SK-N-SH treated with all-trans-retinoic acid at 6 μM for 48 hours (cell line): ENCODE data around the gene MED8.

Experiments used
- ATAC-seq: fragments of 200-7000 bp; cut with Tn5 transposase; 3 replicates; pipeline ENCODE4 v1.9.1; 2020; ENCODE audit warnings: mild to moderate bottlenecking, moderate library complexity
- ARNTL ChIP-seq: fragments of 450-650 bp; formaldehyde crosslinking; IDR thresholded peaks from 2 replicates; pipeline ENCODE4 v1.5.0; 2020; ENCODE audit warnings: low read depth, mild to moderate bottlenecking, moderate library complexity, borderline replicate concordance
- CSDC2 ChIP-seq: fragments of 250-450 bp; sonication (Bioruptor Pico); IDR thresholded peaks from 2 replicates; pipeline ENCODE4 v1.5.0; 2020; ENCODE audit warnings: mild to moderate bottlenecking, moderate library complexity
- ESRRG ChIP-seq: fragments of 250-450 bp; sonication (Bioruptor Pico); IDR thresholded peaks from 2 replicates; pipeline ENCODE4 v1.6.1; 2021; ENCODE audit warnings: mild to moderate bottlenecking
- GLIS3 ChIP-seq: fragments of 250-450 bp; sonication (Bioruptor Pico); IDR thresholded peaks from 2 replicates; pipeline ENCODE4 v1.5.0; 2020; ENCODE audit warnings: mild to moderate bottlenecking, moderate library complexity
- OSR1 ChIP-seq: fragments of 250-450 bp; sonication (Bioruptor Pico); IDR thresholded peaks from 2 replicates; pipeline ENCODE4 v1.8.0; 2022; ENCODE audit warnings: moderate library complexity, mild to moderate bottlenecking, inconsistent platforms
- PPARA ChIP-seq: fragments of 250-450 bp; sonication (Bioruptor Pico); IDR thresholded peaks from 2 replicates; pipeline ENCODE4 v1.5.0; 2020; ENCODE audit warnings: mild to moderate bottlenecking, borderline replicate concordance
- RARB ChIP-seq: fragments of 250-450 bp; sonication (Bioruptor Pico); IDR thresholded peaks from 2 replicates; pipeline ENCODE4 v1.8.0; 2021; ENCODE audit warnings: mild to moderate bottlenecking, moderate library complexity
- SNAI2 ChIP-seq: fragments of 250-450 bp; sonication (Bioruptor Pico); IDR thresholded peaks from 2 replicates; pipeline ENCODE4 v1.5.0; 2020; ENCODE audit warnings: mild to moderate bottlenecking, moderate library complexity
- TCF4 ChIP-seq: fragments of 250-450 bp; sonication (Bioruptor Pico); IDR thresholded peaks from 2 replicates; pipeline ENCODE4 v1.8.0; 2021; ENCODE audit warnings: mild to moderate bottlenecking, moderate library complexity, borderline replicate concordance
- TOX ChIP-seq: fragments of 250-450 bp; sonication (Bioruptor Pico); IDR thresholded peaks from 2 replicates; pipeline ENCODE4 v1.8.0; 2021; ENCODE audit warnings: mild to moderate bottlenecking, moderate library complexity, borderline replicate concordance
- ZC3H10 ChIP-seq: fragments of 250-450 bp; sonication (Bioruptor Pico); IDR thresholded peaks from 2 replicates; pipeline ENCODE4 v1.5.1; 2021; ENCODE audit warnings: mild to moderate bottlenecking, moderate library complexity
- ZFP3 ChIP-seq: fragments of 250-450 bp; sonication (Bioruptor Pico); IDR thresholded peaks from 2 replicates; pipeline ENCODE4 v1.5.0; 2020; ENCODE audit warnings: mild to moderate bottlenecking, moderate library complexity
- ZFP30 ChIP-seq: fragments of 450-650 bp; formaldehyde crosslinking; IDR thresholded peaks from 2 replicates; pipeline ENCODE4 v1.5.0; 2022; ENCODE audit warnings: mild to moderate bottlenecking, moderate library complexity
- ZNF565 ChIP-seq: fragments of 450-650 bp; formaldehyde crosslinking; conservative IDR thresholded peaks from 2 replicates; pipeline ENCODE4 v1.5.0; 2020; ENCODE audit warnings: low read depth, mild to moderate bottlenecking, moderate library complexity
- ZNF70 ChIP-seq: fragments of 450-650 bp; formaldehyde crosslinking; IDR thresholded peaks from 2 replicates; pipeline ENCODE4 v1.5.0; 2020; ENCODE audit warnings: mild to moderate bottlenecking, moderate library complexity
- ZNF8 ChIP-seq: fragments of 450-650 bp; formaldehyde crosslinking; IDR thresholded peaks from 2 replicates; pipeline ENCODE4 v1.5.0; 2020; ENCODE audit warnings: mild to moderate bottlenecking, moderate library complexity
- TF ChIP-seq, protein P1 (sequence below): fragments of 250-450 bp; sonication (Bioruptor Pico); IDR thresholded peaks from 2 replicates; pipeline ENCODE4 v1.5.1; 2020; ENCODE audit warnings: low read depth, mild to moderate bottlenecking, moderate library complexity
- TF ChIP-seq, protein P2 (sequence below): fragments of 250-450 bp; sonication (Bioruptor Pico); IDR thresholded peaks from 2 replicates; pipeline ENCODE4 v1.5.0; 2020; ENCODE audit warnings: mild to moderate bottlenecking, moderate library complexity
- TF ChIP-seq, protein P3 (sequence below): fragments of 250-450 bp; sonication (Bioruptor Pico); IDR thresholded peaks from 2 replicates; pipeline ENCODE4 v1.8.0; 2020; ENCODE audit warnings: mild to moderate bottlenecking, moderate library complexity, borderline replicate concordance
- TF ChIP-seq, protein P4 (sequence below): fragments of 250-450 bp; sonication (Bioruptor Pico); IDR thresholded peaks from 2 replicates; pipeline ENCODE4 v1.5.1; 2021; ENCODE audit warnings: mild to moderate bottlenecking, moderate library complexity
- TF ChIP-seq, protein P5 (sequence below): fragments of 250-450 bp; sonication (Bioruptor Pico); IDR thresholded peaks from 2 replicates; pipeline ENCODE4 v1.8.0; 2021; ENCODE audit warnings: low read depth, mild to moderate bottlenecking, moderate library complexity, borderline replicate concordance

MED8 gene

DNA sequence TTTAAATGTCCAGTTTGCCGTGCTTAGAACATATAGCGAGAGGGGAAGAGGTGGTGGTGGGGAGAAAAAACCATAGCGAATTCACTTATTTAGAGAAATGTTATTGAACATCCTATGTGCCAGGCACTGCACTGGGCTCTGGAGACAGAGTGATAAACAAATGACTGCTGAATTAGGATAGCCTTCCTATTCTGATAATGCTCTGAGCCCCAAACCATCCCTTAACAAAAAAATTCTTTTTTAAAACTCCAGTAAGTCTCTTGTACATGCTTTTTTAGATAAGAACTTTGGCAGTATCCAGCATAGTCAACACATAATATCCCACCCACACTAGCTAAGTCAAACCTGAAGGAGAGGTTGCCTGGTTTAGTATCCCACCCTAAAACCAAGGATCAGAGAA is 8.6 kb upstream of the MED8 start:
- no peak for ATAC-seq
- TF ChIP-seq TOX (CRISPR knock-in tag), result no peak
- no peak for TF ChIP-seq GLIS3 (CRISPR knock-in tag)
- TF ChIP-seq, protein P1, sequence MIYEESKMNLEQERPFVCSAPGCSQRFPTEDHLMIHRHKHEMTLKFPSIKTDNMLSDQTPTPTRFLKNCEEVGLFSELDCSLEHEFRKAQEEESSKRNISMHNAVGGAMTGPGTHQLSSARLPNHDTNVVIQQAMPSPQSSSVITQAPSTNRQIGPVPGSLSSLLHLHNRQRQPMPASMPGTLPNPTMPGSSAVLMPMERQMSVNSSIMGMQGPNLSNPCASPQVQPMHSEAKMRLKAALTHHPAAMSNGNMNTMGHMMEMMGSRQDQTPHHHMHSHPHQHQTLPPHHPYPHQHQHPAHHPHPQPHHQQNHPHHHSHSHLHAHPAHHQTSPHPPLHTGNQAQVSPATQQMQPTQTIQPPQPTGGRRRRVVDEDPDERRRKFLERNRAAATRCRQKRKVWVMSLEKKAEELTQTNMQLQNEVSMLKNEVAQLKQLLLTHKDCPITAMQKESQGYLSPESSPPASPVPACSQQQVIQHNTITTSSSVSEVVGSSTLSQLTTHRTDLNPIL (CRISPR knock-in tag), result no peak
- no peak for TF ChIP-seq ARNTL
- TF ChIP-seq, protein P2, sequence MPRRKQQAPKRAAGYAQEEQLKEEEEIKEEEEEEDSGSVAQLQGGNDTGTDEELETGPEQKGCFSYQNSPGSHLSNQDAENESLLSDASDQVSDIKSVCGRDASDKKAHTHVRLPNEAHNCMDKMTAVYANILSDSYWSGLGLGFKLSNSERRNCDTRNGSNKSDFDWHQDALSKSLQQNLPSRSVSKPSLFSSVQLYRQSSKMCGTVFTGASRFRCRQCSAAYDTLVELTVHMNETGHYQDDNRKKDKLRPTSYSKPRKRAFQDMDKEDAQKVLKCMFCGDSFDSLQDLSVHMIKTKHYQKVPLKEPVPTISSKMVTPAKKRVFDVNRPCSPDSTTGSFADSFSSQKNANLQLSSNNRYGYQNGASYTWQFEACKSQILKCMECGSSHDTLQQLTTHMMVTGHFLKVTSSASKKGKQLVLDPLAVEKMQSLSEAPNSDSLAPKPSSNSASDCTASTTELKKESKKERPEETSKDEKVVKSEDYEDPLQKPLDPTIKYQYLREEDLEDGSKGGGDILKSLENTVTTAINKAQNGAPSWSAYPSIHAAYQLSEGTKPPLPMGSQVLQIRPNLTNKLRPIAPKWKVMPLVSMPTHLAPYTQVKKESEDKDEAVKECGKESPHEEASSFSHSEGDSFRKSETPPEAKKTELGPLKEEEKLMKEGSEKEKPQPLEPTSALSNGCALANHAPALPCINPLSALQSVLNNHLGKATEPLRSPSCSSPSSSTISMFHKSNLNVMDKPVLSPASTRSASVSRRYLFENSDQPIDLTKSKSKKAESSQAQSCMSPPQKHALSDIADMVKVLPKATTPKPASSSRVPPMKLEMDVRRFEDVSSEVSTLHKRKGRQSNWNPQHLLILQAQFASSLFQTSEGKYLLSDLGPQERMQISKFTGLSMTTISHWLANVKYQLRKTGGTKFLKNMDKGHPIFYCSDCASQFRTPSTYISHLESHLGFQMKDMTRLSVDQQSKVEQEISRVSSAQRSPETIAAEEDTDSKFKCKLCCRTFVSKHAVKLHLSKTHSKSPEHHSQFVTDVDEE (CRISPR knock-in tag), result no peak
- TF ChIP-seq ZC3H10 (CRISPR knock-in tag), result no peak
- no peak for TF ChIP-seq TCF4
- TF ChIP-seq ZNF70, result no peak
- TF ChIP-seq ZFP3, result no peak

DNA sequence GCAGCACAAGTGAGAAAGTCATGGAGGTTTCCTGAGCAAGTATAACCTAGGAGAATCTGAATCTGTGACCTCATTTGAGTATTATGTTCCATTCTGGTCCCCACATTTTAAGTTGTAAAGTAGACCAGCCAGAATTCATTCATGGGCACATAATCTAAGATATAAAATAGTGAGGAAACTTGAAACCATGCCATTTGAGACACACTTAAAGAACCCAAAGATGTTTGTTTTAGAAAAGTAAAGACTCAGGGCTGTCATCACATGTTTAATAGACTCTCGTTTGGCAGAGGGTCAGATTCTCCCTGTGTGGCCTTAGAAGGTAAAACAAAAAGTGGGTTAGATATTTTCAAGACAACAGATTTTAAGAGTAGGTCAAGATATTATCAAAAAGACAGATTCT is 6.5 kb upstream of the MED8 start:
- no peak for ATAC-seq
- no peak for TF ChIP-seq RARB (CRISPR knock-in tag)
- no peak for TF ChIP-seq ZFP3
- TF ChIP-seq, protein P3, sequence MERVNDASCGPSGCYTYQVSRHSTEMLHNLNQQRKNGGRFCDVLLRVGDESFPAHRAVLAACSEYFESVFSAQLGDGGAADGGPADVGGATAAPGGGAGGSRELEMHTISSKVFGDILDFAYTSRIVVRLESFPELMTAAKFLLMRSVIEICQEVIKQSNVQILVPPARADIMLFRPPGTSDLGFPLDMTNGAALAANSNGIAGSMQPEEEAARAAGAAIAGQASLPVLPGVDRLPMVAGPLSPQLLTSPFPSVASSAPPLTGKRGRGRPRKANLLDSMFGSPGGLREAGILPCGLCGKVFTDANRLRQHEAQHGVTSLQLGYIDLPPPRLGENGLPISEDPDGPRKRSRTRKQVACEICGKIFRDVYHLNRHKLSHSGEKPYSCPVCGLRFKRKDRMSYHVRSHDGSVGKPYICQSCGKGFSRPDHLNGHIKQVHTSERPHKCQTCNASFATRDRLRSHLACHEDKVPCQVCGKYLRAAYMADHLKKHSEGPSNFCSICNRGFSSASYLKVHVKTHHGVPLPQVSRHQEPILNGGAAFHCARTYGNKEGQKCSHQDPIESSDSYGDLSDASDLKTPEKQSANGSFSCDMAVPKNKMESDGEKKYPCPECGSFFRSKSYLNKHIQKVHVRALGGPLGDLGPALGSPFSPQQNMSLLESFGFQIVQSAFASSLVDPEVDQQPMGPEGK, result no peak

DNA sequence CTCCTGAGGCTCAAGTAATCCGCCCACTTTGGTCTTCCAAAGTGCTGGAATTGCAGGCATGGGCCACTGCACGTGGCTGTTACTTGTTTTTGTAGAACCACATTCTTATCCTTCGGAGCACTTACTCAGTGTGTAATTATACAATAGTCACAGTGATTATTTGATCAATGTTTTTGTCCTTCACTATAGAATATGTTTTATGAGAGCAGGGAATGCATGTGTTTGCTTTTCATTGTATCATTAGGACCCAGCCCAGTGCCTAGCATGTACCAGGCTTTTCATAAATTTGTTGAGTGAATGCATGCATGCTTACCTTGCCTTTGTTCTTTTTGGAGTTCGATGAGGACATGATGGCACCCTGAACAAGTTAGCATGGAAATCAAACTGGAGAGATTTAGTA is 5.9 kb upstream of the MED8 start:
- TF ChIP-seq ZFP3 (no peak), CSDC2 (no peak), GLIS3 (CRISPR knock-in tag) (no peak), SNAI2 (no peak), TOX (CRISPR knock-in tag) (no peak)
- ATAC-seq, result no peak

DNA sequence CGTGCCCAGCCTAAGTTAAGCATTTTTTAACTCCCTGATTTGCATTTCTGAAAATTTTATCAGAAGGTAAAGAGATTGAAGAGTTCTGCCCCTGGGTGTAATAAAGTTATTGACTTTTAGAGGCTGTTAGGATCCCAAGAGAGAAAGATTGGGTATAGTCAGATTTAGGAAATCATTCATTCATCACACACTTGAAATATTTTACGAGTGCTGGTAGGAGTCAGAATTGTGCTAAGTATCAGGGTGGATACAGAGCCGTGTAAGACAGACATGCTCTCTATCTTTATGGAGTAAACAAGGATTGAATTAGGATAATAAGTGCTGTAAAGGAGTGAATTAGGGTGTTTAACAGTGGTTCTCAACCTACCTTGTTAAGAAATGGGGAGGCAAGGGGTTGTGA is 3.1 kb upstream of the MED8 start:
- no peak for ATAC-seq
- TF ChIP-seq ZFP30 (no peak), RARB (CRISPR knock-in tag) (no peak), SNAI2 (no peak), ZNF565 (CRISPR knock-in tag) (no peak), ARNTL (no peak), GLIS3 (CRISPR knock-in tag) (no peak), PPARA (CRISPR knock-in tag) (no peak), ZNF70 (no peak), OSR1 (CRISPR knock-in tag) (no peak), CSDC2 (no peak), ZNF8 (no peak), ESRRG (CRISPR knock-in tag) (no peak)
- TF ChIP-seq, protein P1 (CRISPR knock-in tag), result no peak
- TF ChIP-seq, protein P4, sequence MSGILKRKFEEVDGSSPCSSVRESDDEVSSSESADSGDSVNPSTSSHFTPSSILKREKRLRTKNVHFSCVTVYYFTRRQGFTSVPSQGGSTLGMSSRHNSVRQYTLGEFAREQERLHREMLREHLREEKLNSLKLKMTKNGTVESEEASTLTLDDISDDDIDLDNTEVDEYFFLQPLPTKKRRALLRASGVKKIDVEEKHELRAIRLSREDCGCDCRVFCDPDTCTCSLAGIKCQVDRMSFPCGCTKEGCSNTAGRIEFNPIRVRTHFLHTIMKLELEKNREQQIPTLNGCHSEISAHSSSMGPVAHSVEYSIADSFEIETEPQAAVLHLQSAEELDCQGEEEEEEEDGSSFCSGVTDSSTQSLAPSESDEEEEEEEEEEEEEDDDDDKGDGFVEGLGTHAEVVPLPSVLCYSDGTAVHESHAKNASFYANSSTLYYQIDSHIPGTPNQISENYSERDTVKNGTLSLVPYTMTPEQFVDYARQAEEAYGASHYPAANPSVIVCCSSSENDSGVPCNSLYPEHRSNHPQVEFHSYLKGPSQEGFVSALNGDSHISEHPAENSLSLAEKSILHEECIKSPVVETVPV (CRISPR knock-in tag), result no peak
- TF ChIP-seq, protein P5, sequence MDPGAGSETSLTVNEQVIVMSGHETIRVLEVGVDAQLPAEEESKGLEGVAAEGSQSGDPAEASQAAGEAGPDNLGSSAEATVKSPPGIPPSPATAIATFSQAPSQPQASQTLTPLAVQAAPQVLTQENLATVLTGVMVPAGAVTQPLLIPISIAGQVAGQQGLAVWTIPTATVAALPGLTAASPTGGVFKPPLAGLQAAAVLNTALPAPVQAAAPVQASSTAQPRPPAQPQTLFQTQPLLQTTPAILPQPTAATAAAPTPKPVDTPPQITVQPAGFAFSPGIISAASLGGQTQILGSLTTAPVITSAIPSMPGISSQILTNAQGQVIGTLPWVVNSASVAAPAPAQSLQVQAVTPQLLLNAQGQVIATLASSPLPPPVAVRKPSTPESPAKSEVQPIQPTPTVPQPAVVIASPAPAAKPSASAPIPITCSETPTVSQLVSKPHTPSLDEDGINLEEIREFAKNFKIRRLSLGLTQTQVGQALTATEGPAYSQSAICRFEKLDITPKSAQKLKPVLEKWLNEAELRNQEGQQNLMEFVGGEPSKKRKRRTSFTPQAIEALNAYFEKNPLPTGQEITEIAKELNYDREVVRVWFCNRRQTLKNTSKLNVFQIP (CRISPR knock-in tag), result no peak
- TF ChIP-seq, protein P3, result no peak
